Medulla oblongata (tissue), 1 donor: Measurements from ENCODE around the gene MBP.

ENCODE experiments used
- DNase-seq: peaks from one replicate; pipeline ENCODE4 v3.0.0-alpha.2; 2015; ENCODE audit errors: extremely low spot score

The MBP gene

GRCh38 chr18:77151033-77151771 lies 18.6 kb upstream of the MBP start:
- no peak for DNase-seq

DNA sequence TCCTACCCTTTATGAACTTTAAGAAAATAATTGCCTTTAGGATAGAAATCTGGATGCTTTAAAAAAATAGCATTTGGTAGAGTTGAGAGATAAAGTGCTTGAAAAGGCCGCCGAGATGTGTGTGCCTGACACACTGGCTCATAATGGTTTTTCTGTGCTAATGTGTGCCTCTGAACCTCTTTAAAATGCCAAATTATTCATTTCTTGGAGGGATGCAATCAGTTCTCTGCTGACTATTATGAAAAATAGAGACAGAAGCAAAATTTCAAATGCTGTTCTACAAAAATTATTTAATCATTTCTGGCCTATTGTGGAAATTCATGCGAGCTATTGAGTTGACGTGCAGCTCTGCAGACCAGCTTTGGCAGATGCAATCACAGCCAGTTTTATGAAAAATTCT lies 18.0 kb upstream of the MBP start:
- DNase-seq: no peak

DNA sequence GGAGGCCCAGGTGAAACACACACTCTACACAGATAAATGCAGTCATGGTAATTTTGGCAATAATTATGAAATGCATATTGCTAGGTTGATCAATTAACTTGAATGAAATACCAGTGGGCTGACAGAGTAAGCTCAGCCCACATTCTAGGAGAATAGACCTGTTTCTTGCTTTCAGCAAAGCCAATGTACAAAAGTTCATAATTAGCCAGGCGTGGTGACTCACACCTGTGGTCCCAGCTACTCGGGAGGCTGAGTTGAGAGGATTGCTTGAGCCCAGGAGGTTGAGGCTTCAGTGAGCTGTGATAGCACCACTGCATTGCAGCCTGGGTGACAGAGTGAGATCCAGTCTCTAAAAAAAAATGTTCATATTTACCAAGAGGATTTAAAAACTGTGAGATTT lies 15.7 kb upstream of the MBP start:
- DNase-seq: no peak

- DNase-seq: no peak
Measured at GRCh38 chr18:77147418-77147852, 14.9 kb upstream of the MBP start.

- no peak for DNase-seq
Measured at GRCh38 chr18:77146249-77147080, 13.9 kb upstream of the MBP start.

DNA sequence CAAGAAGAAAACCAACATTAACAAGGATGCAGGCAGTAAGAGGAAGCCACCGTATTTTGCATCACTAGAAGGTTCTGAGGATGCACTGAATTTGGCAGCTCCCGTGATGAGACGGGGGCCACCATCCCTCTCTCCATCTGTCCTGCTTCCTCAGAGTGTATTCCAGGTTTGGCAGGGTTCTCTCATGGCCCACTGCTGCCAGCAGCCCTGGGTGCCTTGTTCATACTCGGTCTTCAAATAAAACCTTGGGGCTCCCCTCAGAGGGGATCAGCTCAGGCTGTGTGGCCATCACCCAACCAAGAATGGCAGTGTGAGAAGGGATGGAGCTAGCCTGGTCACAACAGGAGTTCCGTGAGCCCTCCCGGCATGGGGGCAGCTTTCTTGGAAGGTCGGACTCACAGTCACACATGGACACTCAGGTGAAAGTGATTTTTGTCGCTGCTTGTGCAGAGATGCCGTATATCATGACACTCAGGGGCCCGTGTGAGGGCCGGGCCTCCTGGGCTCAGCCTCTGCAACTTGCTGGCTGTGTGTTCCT lies 12.8 kb upstream of the MBP start:
- DNase-seq: no peak

DNA sequence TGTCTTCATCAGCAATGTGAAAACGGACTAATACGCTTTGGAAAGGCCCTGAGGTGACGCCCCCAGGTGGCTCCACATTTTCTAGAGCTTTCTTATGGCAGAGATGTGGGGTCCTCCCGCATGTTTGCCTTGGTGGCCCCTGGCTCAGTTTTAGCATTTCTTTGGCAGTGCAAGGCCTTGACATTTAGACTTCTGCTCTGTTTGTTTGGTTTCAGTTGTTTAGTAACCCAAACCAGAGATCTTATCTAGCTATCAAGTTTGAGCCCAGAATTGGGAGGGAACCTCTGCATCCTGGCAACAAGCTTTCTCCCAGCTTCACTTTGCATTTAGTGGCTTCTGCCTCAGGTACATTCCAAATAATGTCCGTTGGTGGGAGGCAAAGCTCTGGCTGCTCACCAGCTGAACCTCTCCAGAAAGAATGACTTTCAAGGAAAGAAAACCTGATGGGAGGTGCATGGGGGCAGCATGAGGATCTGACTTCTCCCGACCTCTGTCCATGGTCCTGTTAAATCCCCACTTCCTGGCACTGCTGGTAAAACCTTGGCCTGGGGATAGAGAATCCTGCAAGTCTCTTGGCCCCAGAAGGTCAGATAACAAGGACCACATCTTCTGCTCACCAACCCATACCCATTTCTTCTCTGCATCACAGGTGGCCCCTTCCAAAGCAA lies 12.0 kb upstream of the MBP start:
- no peak for DNase-seq

DNA sequence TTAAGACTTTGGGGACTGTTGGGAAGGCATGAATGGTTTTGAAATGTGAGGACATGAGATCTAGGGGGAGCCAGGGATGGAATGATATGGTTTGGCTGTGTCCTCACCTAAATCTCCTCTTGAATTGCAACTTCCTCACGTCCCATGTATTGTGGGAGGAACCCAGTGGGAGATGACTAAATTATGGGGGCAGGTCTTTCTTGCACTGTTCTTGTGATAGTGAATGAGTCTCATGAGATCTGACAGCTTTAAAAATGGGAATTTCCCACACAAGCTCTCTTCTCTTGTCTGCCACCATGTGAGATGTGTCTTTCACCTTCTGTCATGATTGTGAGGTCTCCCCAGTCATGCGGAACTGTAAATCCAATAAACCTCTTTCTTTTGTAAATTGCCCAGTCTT lies 11.5 kb upstream of the MBP start:
- DNase-seq: no peak

DNA sequence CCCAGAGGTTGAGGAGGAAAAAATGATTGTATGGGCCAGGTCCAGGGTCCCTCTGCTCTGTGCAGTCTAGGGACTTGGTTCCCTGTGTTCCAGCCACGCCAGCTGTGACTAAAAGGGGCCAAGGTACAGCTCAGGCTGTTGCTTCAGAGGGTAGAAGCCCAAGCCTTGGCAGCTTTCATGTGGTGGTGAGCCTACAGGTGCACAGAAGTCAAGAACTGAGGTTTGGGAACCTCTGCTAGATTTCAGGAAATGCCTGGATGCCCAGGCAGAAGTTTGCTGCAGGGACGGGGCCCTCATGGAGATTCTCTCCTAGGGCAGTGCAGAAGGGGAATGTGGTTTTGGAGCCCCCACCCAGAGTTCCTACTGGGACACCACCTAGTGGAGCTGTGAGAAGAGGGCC lies 10.6 kb upstream of the MBP start:
- no peak for DNase-seq

GRCh38 chr18:77141401-77142118 lies 9.0 kb upstream of the MBP start:
- no peak for DNase-seq

DNA sequence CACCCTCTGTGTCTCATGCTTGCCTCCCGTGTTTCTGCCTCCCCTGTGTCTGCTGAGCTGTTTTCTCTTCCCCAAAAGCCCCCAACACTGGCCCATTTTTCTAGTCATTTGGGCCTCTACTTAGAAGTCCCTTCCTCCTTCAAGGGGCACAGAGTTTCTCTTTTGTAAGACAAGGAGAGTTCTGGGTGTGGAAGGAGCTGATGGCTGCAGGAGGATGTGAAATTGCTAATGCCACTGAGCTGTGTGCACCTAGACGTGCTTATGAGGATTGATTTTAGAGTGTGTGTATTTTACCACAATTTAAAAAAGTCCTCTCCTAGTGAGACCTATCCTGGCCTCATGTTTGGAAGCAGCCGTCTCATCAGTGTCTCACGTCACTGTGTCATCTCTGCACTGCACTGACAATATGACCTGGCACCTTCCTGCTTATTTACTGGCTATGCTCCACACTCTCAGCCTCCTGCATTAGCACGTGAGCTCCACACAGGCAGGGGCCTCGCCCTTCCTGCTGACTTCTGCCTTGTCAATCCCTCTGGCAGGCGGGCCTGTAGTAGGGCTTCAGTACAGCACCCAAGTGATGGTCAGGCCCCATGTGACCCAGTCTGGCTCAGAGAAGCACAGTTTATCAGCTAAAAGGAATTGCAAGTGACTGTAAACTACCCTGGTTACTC lies 8.0 kb upstream of the MBP start:
- DNase-seq: no peak

GRCh38 chr18:77140030-77140429 lies 7.4 kb upstream of the MBP start:
- DNase-seq: no peak

- DNase-seq: no peak
Measured at GRCh38 chr18:77139619-77140018, 7.0 kb upstream of the MBP start.

GRCh38 chr18:77138270-77138669 lies 5.7 kb upstream of the MBP start:
- DNase-seq: no peak

- DNase-seq: no peak
Measured at GRCh38 chr18:77137851-77138250, 5.3 kb upstream of the MBP start.

DNA sequence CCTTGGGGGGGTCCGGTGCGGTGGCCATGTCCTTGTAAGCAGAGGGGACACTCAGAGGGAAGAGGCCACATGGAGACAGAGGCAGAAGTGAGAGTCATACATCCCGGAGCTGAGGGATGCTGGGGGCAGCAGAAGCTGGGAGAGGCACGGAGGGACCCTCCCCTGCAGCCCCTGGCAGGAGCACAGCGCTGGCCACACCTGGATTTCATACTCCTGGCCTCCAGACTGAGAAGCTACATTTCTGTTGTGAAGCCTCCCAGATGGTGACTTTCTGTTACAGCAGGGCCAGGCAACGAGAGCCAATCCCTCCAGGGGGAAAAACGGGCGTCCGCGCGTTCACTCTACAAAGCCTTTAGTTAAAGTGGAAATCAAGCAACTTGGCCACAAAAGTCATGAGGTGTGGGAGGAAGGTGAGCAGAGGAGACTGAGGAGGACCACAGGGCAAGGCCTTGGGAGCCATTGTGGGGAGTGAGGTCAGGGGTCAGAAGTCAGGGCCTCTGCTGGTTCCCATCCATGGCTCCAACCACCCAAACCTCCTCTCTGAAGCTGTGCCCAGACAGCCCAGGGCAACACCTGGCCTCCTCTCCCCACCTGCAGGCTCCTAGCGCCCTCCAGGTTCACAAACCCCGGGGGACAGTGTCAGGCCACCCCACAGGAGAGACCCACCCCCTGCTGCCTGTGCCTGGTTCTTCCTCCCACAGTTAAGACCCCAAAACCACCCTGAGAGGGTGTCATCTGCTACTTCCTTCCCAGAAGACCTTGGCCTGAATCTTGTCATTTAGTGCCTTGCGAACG lies 4.5 kb upstream of the MBP start:
- DNase-seq: no peak

DNA sequence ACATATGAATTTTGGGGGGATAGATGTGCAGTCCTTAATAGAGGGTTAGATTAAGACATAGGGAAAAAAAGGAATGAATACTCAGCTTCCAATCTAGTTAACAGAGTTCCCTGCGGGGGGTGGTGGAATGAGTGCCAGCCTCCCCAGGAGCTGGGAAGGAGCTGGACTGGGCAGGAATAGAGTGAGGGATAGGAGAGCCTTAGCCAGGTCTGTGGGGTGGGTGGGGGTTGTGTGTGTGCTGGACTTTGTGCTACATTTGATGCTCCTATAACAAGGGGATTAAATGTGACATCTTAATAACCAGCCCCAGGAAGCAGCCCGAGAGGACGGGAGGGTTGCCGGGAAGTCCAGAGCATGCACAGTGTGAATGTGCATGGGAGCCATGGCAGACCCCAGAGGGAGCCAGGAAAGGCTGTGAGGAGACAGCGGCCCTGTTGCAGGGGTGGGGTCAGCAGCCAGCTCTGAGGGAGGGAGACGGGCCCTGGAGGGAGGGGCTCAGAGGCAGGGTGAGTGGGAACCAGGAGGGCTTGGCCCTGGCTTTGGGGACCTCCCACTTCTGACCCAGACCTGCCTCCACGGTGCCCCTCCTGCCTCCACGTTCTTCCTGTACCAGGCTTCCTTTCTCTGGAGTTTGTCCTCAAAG lies 3.6 kb upstream of the MBP start:
- no peak for DNase-seq

DNA sequence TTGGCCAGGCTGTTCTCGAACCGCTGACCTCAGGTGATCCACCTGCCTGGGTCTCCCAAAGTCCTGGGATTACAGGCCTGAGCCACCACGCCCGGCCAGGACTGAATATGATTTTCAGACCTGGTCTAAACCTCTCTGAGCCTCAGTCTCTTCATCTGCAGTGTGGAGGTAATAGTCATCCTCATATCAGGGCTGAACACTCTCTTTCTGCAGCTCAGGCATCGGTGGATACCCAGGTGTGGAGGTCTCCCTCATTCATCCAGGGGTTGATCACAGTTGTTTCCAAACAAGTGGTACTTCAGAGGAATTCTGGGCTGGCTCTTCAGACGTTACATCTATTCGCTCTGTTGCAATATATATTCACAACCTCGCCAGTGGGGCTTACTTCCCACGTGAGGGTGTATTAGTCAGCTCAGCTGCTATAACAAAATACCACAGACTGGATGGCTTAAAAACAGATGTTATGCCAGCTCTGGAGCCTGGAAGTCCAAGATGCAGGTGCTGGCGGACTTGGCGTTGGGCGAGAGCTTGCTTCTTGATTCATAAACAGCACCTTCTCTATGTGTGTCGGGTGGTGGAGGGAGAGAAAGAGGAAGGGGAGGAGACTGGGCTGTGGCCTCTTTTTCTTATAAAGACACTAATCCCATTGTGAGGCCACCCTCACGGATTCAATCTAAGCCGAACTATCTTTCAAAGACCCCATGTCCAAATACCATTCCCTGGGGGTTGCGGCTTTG lies 2.9 kb upstream of the MBP start:
- DNase-seq: no peak

DNA sequence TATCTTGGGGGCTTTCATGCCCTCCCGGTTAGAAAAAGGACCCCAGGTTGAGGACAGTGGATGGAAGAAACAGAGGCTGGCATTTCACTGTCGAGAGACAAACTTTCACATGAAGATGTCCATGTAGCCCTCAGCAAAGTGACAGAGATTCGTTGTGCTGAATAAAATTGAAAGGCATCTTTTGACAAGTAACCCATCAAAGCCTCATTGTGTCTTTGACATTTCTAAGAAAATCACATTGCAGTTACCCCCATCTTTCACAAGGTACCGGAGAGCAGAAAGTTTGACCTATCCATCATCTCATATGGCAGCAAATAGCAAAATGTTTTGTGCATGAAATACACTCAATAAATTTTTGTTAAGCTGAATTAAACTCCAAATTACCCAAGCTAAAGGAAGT lies 2.0 kb upstream of the MBP start:
- DNase-seq: no peak
